Ammon's horn (tissue), 1 donor: Measurements from ENCODE around the gene BUD31.

Experiments
- DNase-seq: peaks from one replicate; pipeline ENCODE4 v3.0.0-alpha.2; 2016; ENCODE audit warnings: low spot score

BUD31 gene

GRCh38 chr7:99433158-99433557 is 24.4 kb downstream of the BUD31 start:
- DNase-seq, result no peak

- DNase-seq, result no peak
Observed at GRCh38 chr7:99437946-99438572, 29.3 kb downstream of the BUD31 start.

DNA sequence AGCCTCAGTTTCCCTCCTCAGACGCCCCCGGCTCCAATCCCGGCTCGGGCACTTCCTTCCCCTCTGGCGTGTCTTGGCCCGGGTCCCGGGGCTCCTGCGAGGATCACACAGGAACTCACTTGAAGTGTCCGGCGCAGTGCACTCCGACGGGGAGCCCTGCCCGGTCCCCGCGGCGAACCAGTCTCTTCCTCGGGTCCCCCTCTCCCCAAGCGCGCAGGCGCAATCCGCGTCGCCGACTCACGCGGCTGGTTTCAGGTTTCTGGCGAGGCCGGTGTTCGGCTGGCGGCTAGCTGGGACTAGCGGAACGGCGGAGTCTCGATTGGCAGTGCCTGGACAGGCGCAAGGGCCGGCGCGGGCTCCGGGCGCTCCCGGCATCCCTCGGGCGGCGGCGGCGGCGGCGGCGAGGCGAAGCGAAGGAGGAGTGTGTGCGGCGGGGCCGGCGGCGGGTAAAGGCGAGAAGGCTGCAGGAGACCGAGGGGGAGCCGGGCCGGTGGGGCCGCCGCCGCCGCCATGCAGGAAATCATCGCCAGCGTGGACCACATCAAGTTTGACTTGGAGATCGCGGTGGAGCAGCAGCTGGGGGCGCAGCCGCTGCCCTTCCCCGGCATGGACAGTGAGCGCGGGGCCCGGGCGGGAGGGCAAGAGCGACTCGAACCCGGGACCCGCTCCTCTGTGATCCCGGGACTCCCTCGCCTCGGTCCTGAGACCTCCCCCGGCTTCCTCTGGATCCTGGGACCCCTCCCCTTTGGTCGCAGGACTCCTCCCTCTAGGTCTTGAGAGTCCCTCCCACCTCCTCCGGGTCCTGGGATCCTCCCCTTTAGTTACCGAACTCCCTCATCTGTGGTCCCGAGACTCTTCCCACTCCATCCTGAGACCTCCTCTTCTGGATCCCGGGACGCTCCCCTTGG is 30.1 kb downstream of the BUD31 start, which contains the start of the genes CPSF4 and PTCD1:
Gene CPSF4 (plus strand): TSS at position 371 of the 908 bp plus-strand sequence. CDS start 140 bp downstream, at position 511.
Gene PTCD1 (minus strand): TSS at position 226 of the 908 bp plus-strand sequence. CDS start 3,556 bp downstream, outside the sequence.
- peak; percentile 96 for DNase-seq

GRCh38 chr7:99440195-99440594 is 31.4 kb downstream of the BUD31 start:
- no peak for DNase-seq

DNA sequence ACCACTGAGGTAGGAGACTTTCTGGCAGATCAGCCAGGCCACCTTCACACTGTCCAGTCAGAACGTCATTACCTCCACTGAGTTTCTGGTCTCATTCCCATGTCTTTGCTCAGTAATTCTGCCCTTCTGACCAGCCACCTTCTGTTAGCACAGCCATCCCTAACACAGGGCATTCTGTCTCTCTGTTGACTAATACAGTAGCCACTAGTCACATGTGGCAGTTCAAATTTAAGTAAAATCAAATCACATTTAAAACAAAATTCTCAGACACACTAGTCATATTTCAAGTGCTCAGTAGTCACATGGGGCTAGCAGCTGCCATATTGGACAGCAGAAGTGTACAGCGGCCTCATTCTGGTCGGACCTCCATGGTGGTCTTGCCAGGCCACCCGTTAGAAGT is 37.3 kb downstream of the BUD31 start:
- no peak for DNase-seq

DNA sequence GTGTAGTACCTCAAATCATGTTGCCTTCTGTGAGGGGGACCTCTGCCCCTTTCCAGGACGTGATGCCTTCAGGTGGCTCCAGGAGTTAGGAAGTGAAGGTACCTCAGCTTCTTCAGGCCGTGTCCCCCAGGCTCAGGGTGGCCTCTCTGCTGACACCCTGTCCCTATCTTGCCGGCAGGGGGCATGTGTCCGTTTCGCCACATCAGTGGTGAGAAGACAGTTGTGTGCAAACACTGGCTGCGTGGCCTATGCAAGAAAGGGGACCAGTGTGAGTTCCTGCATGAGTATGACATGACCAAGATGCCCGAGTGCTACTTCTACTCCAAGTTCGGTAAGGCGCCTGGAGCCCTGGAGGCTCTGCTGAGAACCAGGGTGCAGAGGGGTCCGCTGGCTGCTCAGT is 39.2 kb downstream of the BUD31 start:
- DNase-seq, result no peak

DNA sequence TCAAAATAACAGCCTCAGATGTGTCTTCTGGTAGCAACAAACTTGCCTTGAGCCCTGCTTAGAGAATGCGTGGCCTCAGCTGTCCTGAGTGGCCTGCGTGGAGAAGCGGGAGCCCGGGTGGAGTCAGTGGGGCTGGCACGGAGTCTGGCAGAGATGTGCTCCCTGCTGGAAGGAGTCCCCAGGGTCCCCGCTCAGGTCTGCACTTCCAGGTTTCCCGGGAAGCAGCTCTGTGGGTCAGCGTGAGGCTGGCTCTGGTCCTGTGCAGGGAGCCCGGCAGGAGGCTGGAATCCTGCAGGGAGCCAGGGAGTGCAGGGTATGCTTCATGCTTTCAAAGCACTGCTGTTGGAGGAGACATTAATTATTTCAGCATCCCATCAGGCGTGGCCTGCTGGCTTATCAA is 40.1 kb downstream of the BUD31 start:
- DNase-seq, result no peak

DNA sequence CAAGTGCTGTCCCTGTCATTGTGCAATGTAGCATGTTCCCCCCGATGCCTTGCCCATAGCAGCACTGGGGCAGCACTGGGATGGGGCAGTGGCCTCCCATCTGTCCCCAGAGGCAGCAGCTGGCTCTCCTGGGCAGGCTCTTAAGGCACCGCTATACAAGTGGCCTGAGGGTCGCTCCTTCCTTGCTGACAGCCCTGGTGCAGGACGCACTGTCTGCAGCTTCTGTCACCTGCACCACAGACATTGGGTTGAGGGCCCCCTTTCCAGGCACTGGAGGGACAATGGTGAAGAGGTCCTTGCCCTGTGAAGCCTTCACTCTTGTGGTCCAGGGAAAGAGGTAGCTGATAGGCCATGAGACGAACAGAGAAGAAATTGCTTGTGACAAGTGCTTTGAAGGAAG is 40.6 kb downstream of the BUD31 start:
- DNase-seq, result no peak

DNA sequence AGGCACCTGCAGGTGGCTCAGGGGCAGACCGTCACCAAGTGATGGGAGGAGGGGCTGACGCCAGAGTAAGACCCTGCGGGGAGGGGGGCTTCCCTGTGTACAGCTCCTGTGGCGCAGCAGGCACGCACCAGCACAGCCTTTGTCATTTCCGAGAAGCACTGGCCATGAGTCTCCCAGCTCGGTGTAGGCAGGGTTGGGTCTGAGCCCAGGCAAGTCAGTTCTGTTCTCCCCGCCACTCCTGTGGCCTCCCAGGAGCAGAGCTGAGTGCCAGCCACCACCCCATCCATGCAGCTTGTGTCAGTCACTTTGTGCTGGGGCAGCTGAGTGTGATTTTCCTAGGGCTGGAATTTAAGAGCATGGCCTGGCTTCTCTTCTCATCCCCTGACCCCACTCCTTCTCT is 43.2 kb downstream of the BUD31 start:
- DNase-seq, result peak; percentile 66

- DNase-seq, result no peak
Observed at GRCh38 chr7:99452541-99452940, 43.8 kb downstream of the BUD31 start.

GRCh38 chr7:99453105-99453504 is 44.3 kb downstream of the BUD31 start:
- no peak for DNase-seq

DNA sequence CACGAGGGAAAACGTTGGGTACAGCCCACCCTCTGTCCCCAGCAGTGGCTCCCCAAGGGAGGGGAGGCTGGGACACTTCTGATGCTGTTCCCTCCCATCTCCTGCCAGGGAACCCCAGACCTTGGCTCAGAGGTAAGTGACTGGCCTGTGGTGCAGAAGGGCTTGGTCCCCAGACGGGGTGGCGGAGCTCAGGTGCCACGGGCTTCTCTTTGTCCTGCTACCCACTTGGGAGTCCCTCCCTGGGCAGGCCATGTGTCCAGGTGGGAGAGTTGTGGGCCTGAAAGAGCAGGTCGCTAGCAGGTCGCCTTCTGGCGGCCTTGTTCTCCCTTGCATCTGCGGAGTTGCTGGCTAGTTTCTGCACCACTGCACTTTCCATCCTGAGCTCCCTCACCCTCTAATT is 47.1 kb downstream of the BUD31 start:
- no peak for DNase-seq

- no peak for DNase-seq
Observed at GRCh38 chr7:99456288-99456687, 47.5 kb downstream of the BUD31 start.

DNA sequence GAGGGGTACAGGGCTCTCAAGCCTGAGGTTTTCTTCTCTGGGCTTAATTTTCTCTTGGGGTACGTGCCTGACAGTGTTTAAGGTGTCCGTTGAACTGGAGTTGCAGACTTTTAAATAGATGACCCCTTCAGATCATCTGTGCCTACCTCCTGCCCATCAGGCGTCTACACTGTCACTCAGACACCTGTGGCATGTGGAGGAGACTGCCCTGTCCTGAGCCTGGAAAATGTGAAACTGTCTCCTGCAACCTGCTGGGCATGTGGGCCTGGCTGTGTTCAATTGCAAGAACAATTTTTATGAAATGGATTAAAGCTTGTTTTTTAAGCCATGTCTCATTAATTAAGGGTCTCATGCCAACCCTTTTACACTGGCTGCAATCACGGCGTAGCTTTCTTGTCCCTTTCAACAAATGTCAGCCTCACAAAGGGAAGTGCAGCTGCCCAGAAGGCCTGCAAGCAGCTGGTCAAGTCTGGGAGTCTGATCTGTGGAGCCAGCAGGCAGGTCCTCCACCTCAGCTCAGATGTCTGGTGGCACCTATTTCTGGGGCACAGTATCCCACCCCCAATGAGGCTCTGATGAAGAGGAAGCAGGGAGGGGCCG is 48.4 kb downstream of the BUD31 start:
- no peak for DNase-seq

DNA sequence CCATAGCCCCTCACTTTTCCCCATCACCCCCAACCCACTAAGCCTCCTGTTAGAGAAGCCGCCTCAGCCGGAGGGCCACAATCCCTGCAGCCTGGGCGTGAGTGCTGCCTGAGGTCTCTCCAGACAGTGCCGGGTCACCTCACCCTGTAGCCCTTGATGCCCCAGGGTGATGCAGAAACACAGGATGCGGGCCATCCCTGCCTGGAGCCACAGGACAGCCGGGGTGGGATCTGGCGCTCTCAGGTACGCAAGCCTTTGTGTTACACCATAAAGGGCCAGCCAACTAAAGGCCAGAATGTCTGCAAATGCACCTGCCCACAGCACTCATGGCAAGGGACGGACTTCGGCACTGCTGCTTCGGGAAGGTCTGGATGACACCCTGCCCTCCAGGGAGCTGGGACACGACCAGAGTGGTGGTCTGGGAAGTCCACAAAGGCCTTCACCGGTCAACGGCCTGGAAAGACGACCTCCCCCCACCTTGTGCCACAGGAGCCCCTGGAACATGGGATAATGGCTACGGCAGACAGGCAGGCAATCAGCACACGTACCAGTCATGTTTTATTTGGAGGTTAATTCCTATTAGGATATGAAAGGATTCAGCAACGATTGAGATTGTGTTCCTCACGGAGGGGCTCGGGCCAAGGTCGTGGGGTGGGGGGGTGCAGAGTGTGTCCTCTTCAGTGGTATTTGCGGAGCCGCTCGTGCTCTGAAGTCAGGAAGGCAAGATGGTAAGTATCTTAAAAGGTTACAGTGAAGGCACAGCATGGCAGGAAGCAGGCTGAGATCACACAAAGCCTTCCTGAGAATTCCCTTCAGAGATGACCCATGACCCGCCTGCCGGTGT is 49.1 kb downstream of the BUD31 start:
- no peak for DNase-seq

- no peak for DNase-seq
Observed at GRCh38 chr7:99459087-99459486, 50.3 kb downstream of the BUD31 start.

GRCh38 chr7:99460651-99461050 is 51.9 kb downstream of the BUD31 start:
- no peak for DNase-seq

DNA sequence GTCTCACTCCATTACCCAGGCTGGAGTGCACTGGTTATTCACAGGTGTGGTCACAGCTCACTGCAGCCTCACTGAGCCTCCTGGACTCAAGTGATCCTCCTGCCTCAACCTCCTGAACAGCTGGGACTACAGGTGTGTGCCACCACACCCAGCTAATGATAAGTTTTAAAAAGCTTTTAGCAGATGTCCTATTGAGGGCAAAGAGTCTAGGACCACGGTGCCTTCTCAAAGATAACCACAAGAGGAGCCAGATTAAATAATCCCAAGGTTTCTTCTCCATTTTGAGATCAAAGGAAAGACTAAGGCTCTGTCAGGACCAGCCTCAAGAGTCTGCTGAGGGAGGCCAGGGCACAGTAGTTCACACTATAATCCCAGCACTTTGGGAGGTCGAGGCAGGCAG is 52.5 kb downstream of the BUD31 start:
- no peak for DNase-seq

GRCh38 chr7:99465421-99465768 is 56.6 kb downstream of the BUD31 start:
- DNase-seq, result no peak

DNA sequence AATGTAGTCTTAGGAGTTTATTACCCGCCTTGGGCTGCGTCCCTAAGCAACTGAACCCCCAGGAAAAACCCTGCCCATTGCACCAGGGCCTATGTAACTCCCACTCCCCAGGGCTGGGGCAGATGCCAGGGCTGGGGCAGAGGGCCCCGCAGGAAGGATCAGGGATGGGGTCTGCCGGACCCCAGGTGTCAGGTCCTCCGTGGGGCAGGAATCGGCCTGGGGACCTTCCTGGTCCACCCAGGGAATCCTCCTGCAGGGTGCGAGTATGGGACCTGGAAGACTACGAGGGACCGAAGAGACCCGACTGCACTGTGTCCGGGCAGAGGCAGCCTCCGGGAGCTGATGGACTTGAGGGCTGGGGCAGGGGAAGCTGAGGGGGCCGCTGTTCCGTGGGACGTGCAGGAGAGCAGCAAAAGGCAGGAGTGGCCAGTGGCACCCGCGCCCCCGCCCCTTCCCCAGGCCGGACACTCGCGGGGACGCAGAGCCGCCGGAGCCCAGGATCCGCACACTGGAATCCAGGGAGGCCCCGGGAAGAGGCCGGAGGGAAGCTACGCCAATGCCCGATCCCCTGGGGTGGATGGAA is 59.7 kb downstream of the BUD31 start:
- no peak for DNase-seq
